K562 (cell line): Measurements from ENCODE around the gene NEK5. TPM values are rescaled to one million over a fixed set of nuclear protein-coding genes. Genes with fewer than 3 reads are reported as not detected.

Source experiments
- ARHGAP35 ChIP-seq: fragments of 450-650 bp; IDR thresholded peaks from 2 replicates; pipeline ENCODE4 v1.6.1; 2018; ENCODE audit not compliant: partially characterized antibody
- CBFA2T3 ChIP-seq: fragments of 450-650 bp; IDR thresholded peaks from 2 replicates; pipeline ENCODE4 v1.6.1; 2017
- CXXC5 ChIP-seq: fragments of 250-450 bp; sonication (Bioruptor Pico); IDR thresholded peaks from 2 replicates; pipeline ENCODE4 v1.8.0; 2022; ENCODE audit warnings: inconsistent platforms, mild to moderate bottlenecking, moderate library complexity
- DPF2 ChIP-seq: fragments of 450-650 bp; IDR thresholded peaks from 2 replicates; pipeline ENCODE4 v1.6.1; 2016
- EP300 ChIP-seq: IDR thresholded peaks from 2 replicates; pipeline ENCODE4 v1.6.1; 2012; ENCODE audit warnings: low read length, improper control_type of control experiment
- L3MBTL2 ChIP-seq: fragments of 450-650 bp; IDR thresholded peaks from 2 replicates; pipeline ENCODE4 v1.6.1; 2016; ENCODE audit warnings: mild to moderate bottlenecking, moderate library complexity
- NR4A1 ChIP-seq, 2 experiments: fragments of 250-450 bp in 1 of 2; fragments of 450-650 bp in 1 of 2; sonication (Bioruptor Pico) in 1 of 2; IDR thresholded peaks; 2 replicates each; pipeline versions ENCODE4 v1.4.0 to v1.6.1; 2016 to 2020; ENCODE audit warnings: mild to moderate bottlenecking in 2 of 2, missing compliant biosample characterization in 1 of 2, missing genetic modification characterization in 1 of 2, moderate library complexity in 1 of 2
- TOE1 ChIP-seq, 2 experiments: fragments of 450-650 bp in 1 of 2; sonication (generic) in 1 of 2; formaldehyde crosslinking in 1 of 2; IDR thresholded peaks; 2 replicates each; pipeline versions ENCODE4 v1.7.1 to v1.8.0; 2016 to 2022; ENCODE audit warnings: borderline replicate concordance in 2 of 2, mild to moderate bottlenecking in 2 of 2, antibody characterized with exemption in 1 of 2, inconsistent platforms in 1 of 2, low read depth in 1 of 2, missing genetic modification reagents in 1 of 2, moderate library complexity in 1 of 2
- ZEB2 ChIP-seq: fragments of 450-650 bp; IDR thresholded peaks from 2 replicates; pipeline ENCODE4 v1.6.1; 2016
- ZFP36 ChIP-seq: fragments of 150-350 bp; IDR thresholded peaks from 2 replicates; pipeline ENCODE4 v1.6.1; 2018; ENCODE audit warnings: low read length, low read depth; ENCODE audit not compliant: partially characterized antibody
- polyA plus RNA-seq, 8 experiments: library from polyadenylated mRNA; depleted of rRNA in 4 of 8; stranded (reverse) in 5 of 8; unstranded in 3 of 8; fragments of >200 nt; fragmentation: Nextera tagmentation in 2 of 8; fragmentation: Illumina TruSeq in 1 of 8; extraction: Ambion mirVana in 2 of 8; extraction: Trizol in 1 of 8; gene quantifications; 2 replicates each; pipeline versions ENCODE4 v1.2.1 to v1.2.3, GENCODE V29; 2011 to 2014; ENCODE audit warnings: inconsistent platforms in 1 of 8, missing spikeins in 1 of 8
- total RNA-seq, 7 experiments: library from RNA; depleted of rRNA in 6 of 7; stranded (reverse); fragments of >200 nt in 6 of 7; fragmentation: Illumina TruSeq in 2 of 7; extraction: Trizol in 2 of 7; gene quantifications; 2 replicates each; pipeline versions ENCODE4 v1.2.1 to v1.2.3, GENCODE V29; 2011 to 2021; ENCODE audit warnings: low replicate concordance in 1 of 7
- TF ChIP-seq, protein P1 (sequence below): fragments of 450-650 bp; IDR thresholded peaks from 2 replicates; pipeline ENCODE4 v1.6.1; 2016; ENCODE audit warnings: mild to moderate bottlenecking, moderate library complexity
- TF ChIP-seq, protein P2 (sequence below): fragments of 200-800 bp; sonication (Bioruptor generic); IDR thresholded peaks from 2 replicates; pipeline ENCODE4 v1.6.1; 2017; ENCODE audit warnings: missing genetic modification characterization, missing compliant biosample characterization
- TF ChIP-seq, protein P3 (sequence below): fragments of 450-650 bp; formaldehyde crosslinking; IDR thresholded peaks from 2 replicates; pipeline ENCODE4 v1.4.0; 2020; ENCODE audit warnings: mild to moderate bottlenecking, moderate library complexity

Gene NEK5
- total and polyA plus RNA-seq, 9 of the 15 experiments (the other 6 are each of a cell fraction or from before 2014, with no cell fraction given): 0.09 to 0.44 (median 0.33) TPM

DNA sequence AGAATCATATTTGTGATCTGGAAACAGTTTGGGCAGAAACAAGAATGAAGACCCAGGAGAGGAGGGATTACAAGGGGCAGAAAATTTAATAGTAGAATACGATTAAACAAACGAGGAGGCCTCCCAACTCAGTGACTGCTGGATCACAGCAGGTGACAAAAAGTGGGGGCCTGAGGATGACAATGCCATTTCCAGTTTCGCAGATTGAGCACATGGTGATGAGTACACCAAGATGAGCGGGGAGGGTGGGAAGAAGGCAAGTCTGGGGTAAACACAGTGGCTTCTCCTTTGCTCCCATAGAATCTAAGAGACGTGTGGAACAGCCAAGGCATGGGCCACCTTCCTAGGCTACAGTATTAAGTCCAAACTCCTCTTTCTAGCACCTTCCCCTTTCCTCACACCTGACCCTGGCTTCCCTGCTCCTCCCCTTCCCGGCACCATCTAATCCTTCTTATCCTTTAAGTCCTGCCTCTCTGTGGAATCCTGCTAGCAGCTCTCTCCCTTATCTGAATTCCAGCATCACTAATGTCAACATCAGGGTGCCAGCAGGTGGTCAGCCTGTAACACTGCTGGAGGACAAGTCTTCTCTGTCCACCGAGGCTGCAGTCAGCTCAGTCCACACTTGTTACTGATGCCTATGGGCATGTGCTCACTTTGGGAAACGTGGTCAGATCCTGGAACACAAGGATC, 131.1 kb downstream of the NEK5 start (continued):
- TF ChIP-seq, protein P1, sequence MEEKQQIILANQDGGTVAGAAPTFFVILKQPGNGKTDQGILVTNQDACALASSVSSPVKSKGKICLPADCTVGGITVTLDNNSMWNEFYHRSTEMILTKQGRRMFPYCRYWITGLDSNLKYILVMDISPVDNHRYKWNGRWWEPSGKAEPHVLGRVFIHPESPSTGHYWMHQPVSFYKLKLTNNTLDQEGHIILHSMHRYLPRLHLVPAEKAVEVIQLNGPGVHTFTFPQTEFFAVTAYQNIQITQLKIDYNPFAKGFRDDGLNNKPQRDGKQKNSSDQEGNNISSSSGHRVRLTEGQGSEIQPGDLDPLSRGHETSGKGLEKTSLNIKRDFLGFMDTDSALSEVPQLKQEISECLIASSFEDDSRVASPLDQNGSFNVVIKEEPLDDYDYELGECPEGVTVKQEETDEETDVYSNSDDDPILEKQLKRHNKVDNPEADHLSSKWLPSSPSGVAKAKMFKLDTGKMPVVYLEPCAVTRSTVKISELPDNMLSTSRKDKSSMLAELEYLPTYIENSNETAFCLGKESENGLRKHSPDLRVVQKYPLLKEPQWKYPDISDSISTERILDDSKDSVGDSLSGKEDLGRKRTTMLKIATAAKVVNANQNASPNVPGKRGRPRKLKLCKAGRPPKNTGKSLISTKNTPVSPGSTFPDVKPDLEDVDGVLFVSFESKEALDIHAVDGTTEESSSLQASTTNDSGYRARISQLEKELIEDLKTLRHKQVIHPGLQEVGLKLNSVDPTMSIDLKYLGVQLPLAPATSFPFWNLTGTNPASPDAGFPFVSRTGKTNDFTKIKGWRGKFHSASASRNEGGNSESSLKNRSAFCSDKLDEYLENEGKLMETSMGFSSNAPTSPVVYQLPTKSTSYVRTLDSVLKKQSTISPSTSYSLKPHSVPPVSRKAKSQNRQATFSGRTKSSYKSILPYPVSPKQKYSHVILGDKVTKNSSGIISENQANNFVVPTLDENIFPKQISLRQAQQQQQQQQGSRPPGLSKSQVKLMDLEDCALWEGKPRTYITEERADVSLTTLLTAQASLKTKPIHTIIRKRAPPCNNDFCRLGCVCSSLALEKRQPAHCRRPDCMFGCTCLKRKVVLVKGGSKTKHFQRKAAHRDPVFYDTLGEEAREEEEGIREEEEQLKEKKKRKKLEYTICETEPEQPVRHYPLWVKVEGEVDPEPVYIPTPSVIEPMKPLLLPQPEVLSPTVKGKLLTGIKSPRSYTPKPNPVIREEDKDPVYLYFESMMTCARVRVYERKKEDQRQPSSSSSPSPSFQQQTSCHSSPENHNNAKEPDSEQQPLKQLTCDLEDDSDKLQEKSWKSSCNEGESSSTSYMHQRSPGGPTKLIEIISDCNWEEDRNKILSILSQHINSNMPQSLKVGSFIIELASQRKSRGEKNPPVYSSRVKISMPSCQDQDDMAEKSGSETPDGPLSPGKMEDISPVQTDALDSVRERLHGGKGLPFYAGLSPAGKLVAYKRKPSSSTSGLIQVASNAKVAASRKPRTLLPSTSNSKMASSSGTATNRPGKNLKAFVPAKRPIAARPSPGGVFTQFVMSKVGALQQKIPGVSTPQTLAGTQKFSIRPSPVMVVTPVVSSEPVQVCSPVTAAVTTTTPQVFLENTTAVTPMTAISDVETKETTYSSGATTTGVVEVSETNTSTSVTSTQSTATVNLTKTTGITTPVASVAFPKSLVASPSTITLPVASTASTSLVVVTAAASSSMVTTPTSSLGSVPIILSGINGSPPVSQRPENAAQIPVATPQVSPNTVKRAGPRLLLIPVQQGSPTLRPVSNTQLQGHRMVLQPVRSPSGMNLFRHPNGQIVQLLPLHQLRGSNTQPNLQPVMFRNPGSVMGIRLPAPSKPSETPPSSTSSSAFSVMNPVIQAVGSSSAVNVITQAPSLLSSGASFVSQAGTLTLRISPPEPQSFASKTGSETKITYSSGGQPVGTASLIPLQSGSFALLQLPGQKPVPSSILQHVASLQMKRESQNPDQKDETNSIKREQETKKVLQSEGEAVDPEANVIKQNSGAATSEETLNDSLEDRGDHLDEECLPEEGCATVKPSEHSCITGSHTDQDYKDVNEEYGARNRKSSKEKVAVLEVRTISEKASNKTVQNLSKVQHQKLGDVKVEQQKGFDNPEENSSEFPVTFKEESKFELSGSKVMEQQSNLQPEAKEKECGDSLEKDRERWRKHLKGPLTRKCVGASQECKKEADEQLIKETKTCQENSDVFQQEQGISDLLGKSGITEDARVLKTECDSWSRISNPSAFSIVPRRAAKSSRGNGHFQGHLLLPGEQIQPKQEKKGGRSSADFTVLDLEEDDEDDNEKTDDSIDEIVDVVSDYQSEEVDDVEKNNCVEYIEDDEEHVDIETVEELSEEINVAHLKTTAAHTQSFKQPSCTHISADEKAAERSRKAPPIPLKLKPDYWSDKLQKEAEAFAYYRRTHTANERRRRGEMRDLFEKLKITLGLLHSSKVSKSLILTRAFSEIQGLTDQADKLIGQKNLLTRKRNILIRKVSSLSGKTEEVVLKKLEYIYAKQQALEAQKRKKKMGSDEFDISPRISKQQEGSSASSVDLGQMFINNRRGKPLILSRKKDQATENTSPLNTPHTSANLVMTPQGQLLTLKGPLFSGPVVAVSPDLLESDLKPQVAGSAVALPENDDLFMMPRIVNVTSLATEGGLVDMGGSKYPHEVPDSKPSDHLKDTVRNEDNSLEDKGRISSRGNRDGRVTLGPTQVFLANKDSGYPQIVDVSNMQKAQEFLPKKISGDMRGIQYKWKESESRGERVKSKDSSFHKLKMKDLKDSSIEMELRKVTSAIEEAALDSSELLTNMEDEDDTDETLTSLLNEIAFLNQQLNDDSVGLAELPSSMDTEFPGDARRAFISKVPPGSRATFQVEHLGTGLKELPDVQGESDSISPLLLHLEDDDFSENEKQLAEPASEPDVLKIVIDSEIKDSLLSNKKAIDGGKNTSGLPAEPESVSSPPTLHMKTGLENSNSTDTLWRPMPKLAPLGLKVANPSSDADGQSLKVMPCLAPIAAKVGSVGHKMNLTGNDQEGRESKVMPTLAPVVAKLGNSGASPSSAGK: peak; percentile 53
- TF ChIP-seq L3MBTL2 (peak; percentile 71), TOE1 (IDR thresholded peaks at IDR 0.05; ENCODE audit: borderline replicate concordance) (no peak), TOE1 (CRISPR knock-in tag; IDR thresholded peaks at IDR 0.05; ENCODE audit: borderline replicate concordance, low read depth) (no peak), CBFA2T3 (peak; percentile 65), CXXC5 (no peak), DPF2 (peak; percentile 50; the same call in 1 of the 2 replicates), ZFP36 (no peak), EP300 (peak; percentile 36; the same call in 1 of the 2 replicates), ZEB2 (peak; percentile 81), NR4A1 (CRISPR knock-in tag; IDR thresholded peaks at IDR 0.05) (no peak), NR4A1 (tag; IDR thresholded peaks at IDR 0.05) (no peak), ARHGAP35 (no peak)
- TF ChIP-seq, protein P2, sequence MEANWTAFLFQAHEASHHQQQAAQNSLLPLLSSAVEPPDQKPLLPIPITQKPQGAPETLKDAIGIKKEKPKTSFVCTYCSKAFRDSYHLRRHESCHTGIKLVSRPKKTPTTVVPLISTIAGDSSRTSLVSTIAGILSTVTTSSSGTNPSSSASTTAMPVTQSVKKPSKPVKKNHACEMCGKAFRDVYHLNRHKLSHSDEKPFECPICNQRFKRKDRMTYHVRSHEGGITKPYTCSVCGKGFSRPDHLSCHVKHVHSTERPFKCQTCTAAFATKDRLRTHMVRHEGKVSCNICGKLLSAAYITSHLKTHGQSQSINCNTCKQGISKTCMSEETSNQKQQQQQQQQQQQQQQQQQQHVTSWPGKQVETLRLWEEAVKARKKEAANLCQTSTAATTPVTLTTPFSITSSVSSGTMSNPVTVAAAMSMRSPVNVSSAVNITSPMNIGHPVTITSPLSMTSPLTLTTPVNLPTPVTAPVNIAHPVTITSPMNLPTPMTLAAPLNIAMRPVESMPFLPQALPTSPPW (CRISPR knock-in tag): peak; percentile 21; the same call in 1 of the 2 replicates
- TF ChIP-seq, protein P3, sequence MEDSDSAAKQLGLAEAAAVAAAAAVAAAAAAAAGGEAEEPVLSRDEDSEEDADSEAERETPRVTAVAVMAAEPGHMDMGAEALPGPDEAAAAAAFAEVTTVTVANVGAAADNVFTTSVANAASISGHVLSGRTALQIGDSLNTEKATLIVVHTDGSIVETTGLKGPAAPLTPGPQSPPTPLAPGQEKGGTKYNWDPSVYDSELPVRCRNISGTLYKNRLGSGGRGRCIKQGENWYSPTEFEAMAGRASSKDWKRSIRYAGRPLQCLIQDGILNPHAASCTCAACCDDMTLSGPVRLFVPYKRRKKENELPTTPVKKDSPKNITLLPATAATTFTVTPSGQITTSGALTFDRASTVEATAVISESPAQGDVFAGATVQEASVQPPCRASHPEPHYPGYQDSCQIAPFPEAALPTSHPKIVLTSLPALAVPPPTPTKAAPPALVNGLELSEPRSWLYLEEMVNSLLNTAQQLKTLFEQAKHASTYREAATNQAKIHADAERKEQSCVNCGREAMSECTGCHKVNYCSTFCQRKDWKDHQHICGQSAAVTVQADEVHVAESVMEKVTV (CRISPR knock-in tag): no peak
